ENCODE results near the gene TBX21. TPM values are rescaled to one million over a fixed set of nuclear protein-coding genes. Genes with fewer than 3 reads are reported as not detected.

The TBX21 gene
- 1.1 TPM for total RNA-seq

GRCh38 chr17:47733047-47733673 is at the start of gene TBX21:
Gene TBX21, plus strand, starts transcription at chr17:47733236. Its CDS starts 219 bp downstream, at chr17:47733455.
- DNase-seq (ENCODE audit: low spot score) (no peak), ATAC-seq (peak; percentile 70)
- intact Hi-C loops (cut with DNase I), result no loop called here

DNA sequence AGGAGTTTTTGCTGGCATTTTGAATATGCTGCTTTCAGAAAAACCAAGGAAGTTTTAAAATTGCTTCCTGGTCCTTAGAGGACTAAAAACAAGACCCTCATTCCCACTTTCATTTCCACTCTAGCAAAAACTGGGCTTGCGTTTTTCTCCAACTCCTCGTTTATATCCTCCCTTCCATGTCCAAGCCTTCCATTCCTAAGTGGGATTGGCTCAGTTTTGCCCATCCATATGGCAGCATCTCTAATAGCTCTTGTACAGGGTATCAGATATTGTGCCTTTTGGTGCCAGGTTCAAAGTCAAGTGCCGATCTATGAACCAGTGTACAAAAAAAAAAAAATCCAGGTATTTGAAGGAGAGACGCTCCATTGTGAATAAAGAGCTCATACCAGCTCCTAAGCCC is 49.0 kb upstream of the TBX21 start:
- intact Hi-C loops (cut with DNase I), result no loop called here
- DNase-seq (ENCODE audit: low spot score) (no peak), ATAC-seq (no peak)

GRCh38 chr17:47684535-47685193 is 48.4 kb upstream of the TBX21 start:
- no peak for DNase-seq (ENCODE audit: low spot score)
- intact Hi-C loops (cut with DNase I), result no loop called here
- no peak for ATAC-seq

DNA sequence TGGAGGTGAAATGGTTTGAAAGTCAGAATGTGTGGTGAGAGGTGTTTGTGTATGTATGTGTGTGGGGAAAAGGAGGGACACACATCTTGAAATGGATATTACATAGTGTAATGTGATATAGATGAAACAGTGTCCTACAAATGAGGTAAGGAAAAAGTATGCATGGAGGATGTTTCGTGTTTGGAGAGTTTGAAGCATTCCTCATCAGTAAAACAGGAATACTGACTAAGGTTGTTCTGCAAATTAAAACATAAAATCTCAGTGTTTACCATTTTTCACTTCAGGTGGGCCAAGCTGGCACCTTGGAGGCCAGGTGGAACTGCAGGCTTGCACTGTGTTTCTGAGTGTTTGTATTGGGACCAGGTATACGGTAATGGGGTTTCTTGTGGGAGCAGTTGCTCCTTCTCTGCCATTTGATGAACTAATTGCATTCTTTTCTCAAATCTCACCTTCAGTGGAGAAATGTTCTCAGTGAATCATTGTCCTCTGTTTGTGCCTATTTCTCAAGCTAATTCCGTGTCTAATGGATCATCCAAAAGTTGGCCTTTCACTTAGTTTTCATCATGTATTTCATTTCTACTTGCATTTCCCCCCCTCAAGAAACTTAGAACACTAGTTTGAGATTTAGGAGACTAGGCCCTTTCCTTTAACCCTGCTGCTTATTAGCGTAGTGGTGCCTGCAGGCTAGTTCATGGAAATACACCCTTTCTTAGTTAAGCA is 47.3 kb upstream of the TBX21 start:
- intact Hi-C loops (cut with DNase I), result no loop called here
- ATAC-seq (no peak), DNase-seq (ENCODE audit: low spot score) (no peak)

GRCh38 chr17:47686276-47686635 is 46.8 kb upstream of the TBX21 start:
- no peak for DNase-seq (ENCODE audit: low spot score)
- ATAC-seq, result no peak
- intact Hi-C loops (cut with DNase I), result no loop called here

GRCh38 chr17:47686664-47687327 is 46.2 kb upstream of the TBX21 start:
- DNase-seq (ENCODE audit: low spot score) (no peak), ATAC-seq (no peak)
- intact Hi-C loops (cut with DNase I), result no loop called here

DNA sequence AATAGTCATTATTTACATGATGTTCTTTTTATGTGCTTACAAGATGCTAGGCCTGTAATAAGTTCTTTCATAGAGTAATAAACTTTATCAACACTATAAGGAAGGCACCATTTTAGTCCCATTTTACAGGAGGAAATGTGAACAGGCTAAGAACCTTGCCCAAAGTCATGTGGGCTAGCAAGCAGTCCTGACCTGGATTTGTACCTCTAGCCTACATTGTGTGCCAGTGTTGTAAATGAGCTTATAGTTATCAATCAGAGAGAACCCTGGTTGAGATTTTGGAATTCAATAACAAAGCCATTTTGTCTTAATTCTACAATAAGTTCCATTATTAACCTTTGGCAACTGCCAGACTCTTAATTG is 45.7 kb upstream of the TBX21 start:
- DNase-seq (ENCODE audit: low spot score), result no peak

DNA sequence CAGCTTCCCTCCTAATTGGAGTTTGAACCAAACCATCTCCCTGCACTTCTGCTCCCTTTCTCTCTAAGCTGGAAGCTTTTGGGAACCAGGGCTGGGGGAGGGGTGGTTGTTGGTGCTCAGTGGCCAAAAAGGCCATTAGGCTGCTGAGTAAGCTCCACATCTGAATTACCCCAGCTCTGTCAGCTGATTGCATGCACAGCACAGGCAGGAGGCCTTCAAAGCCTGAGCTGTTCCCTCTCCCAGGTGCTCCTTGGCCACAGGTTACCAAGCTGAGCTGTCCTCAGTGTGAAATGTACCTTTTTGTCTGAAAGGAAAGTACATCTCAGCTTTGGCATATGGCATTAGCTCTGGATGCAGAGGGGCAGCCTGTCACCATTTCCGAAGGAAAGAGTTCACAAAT is 45.3 kb upstream of the TBX21 start:
- no peak for DNase-seq (ENCODE audit: low spot score)
- ATAC-seq, result no peak
- intact Hi-C loops (cut with DNase I), result no loop called here

More for the DNA sequence above, 45.7 kb upstream of the TBX21 start:
- intact Hi-C loops (cut with DNase I), result no loop called here
- no peak for ATAC-seq

- ATAC-seq (no peak), DNase-seq (ENCODE audit: low spot score) (no peak)
- intact Hi-C loops (cut with DNase I), result no loop called here
These were observed 42.9 kb upstream of the TBX21 start for GRCh38 chr17:47690121-47690520.

DNA sequence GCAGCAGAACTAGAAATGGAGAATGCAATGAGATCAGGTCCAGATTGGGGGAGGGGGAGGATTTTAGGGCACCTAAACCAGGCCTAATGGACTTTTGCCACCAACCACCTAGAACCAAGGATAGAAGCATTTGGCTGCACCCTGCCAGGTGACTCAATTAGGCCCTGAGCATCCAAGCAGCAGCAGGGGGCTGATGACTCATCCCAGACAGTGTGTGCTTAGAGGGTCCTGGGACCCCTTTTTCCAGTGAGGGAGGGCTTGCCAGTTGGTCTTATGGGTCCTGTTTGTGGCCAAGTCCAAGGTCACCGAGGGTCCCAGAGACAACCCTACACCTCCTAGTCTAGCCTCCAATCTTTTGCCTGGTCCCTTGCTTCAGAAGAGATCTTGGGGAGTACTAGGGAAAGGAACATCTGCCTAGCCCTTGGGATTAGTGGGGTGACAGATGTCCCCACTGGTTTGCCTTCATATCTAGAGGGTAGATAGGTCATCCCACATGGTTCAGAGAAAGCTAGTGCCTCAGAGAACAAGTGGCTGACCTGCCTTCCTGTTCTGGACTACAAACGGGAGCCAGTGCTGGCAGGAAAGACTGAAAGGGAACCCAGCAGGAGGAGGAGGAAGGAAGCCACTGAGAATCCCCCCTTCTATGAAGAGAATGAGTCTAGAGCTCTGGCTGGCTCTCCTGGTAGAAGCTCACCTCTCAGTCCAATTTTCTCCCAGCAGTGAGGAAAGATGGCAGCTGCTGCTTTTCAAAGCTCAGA is 40.7 kb upstream of the TBX21 start:
- intact Hi-C loops (cut with DNase I), result no loop called here
- no peak for DNase-seq (ENCODE audit: low spot score)
- no peak for ATAC-seq

- DNase-seq (ENCODE audit: low spot score), result no peak
- intact Hi-C loops (cut with DNase I), result no loop called here
These were observed 39.9 kb upstream of the TBX21 start for GRCh38 chr17:47692895-47693730.

GRCh38 chr17:47693731-47694580 is 39.1 kb upstream of the TBX21 start, which contains the start of gene TBKBP1:
Gene TBKBP1, plus strand, starts transcription at chr17:47694161. Its CDS starts 1,952 bp downstream, at chr17:47696113.
- ATAC-seq (peak; percentile 1), DNase-seq (ENCODE audit: low spot score) (peak; percentile 80)
- intact Hi-C loops (cut with DNase I), result no loop called here

More at GRCh38 chr17:47692895-47693730, 39.9 kb upstream of the TBX21 start:
- ATAC-seq, result no peak

GRCh38 chr17:47694581-47695428 is 38.2 kb upstream of the TBX21 start:
- DNase-seq (ENCODE audit: low spot score) (peak; percentile 84), ATAC-seq (peak; percentile 87)
- intact Hi-C loops (cut with DNase I), result no loop called here

- peak; percentile 48 for ATAC-seq
- intact Hi-C loops (cut with DNase I), result no loop called here
- peak; percentile 77 for DNase-seq (ENCODE audit: low spot score)
These were observed 37.3 kb upstream of the TBX21 start for GRCh38 chr17:47695429-47696376.
